H1 (cell line): Measurements from ENCODE around the gene SMCHD1. TPM values are rescaled to one million over a fixed set of nuclear protein-coding genes. Genes with fewer than 3 reads are reported as not detected.

ENCODE experiments used
- NANOG ChIP-seq: IDR thresholded peaks from 2 replicates; pipeline ENCODE4 v1.6.1; 2011; ENCODE audit warnings: low read length, low read depth, mild to moderate bottlenecking, inconsistent platforms; ENCODE audit not compliant: insufficient read depth, poor library complexity, severe bottlenecking
- SRF ChIP-seq: IDR thresholded peaks from 2 replicates; pipeline ENCODE4 v1.6.1; 2011; ENCODE audit warnings: mild to moderate bottlenecking, low read depth, low read length, moderate library complexity
- polyA plus RNA-seq, 7 experiments: library from polyadenylated mRNA; depleted of rRNA in 3 of 7; stranded (reverse) in 5 of 7; unstranded in 2 of 7; fragments of >200 nt in 5 of 7; fragments of 200-250 nt in 2 of 7; gene quantifications; 1 replicate in 5 of 7; 2 replicates in 1 of 7; 4 replicates in 1 of 7; pipeline versions ENCODE4 v1.2.1 to v1.2.3, GENCODE V29; 2011 to 2013; ENCODE audit warnings: missing spikeins in 2 of 7, mixed read lengths in 2 of 7
- total RNA-seq: library from RNA; stranded (reverse); fragmentation: NEBNext Ultra II Directional; extraction: Animal tissue kit (Norgen Biotek cat#: 25700); gene quantifications from 2 replicates; pipeline ENCODE4 v1.2.1, GENCODE V29; 2021

SMCHD1 gene
- total and polyA plus RNA-seq, 2 of the 8 experiments (the other 6 are each of a cell fraction or from before 2014, with no cell fraction given) = 9.3 to 32.0 TPM

DNA sequence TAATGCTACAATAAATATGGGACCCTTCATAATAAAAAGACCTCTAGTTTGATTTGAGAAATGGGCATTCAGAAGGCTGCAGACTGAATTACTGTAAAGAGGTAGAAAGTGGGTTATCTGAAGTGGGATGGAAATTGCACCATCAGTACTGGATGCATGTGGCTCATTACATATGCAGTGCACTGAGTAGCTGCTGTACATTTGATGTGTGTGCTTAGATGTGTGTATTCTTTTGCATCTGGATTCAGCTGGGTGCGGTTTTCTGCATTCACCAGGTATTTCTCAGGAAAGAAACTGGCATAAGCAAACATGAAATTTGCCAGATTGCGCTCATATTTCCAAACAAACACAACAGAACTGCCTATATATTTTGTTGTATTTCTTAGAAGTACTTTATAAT is 45.9 kb upstream of the SMCHD1 start (continued):
- TF ChIP-seq NANOG = no peak
- no peak for TF ChIP-seq SRF
